NK-92 (cell line): Measurements from ENCODE around the gene FCN1.

Experiments used
- DNase-seq: peaks from one replicate; lab custom pipeline; 2025; ENCODE audit not compliant: unreplicated experiment; lab: John Stamatoyannopoulos, UW

The FCN1 gene

DNA sequence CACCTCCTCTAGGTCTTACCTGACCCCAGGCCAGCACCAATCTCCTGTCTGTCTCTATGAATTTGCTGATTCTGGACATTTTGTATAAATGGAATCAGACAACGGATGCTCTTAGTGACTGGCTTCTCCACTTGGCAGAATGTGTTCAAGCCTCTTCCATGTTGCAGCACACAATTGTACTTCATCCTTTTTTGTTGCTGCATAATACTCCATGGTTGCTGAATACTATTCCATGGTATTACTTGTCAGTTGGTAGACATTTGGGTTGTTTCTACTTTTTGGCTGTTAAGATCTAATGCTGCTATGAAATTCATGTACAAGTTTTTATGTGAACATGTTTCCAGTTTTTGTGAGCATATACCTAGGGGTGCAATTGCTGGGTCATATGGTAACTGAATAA lies 34.3 kb upstream of the FCN1 start:
- DNase-seq: no peak

GRCh38 chr9:134951461-134951860 lies 33.7 kb upstream of the FCN1 start:
- DNase-seq: no peak

DNA sequence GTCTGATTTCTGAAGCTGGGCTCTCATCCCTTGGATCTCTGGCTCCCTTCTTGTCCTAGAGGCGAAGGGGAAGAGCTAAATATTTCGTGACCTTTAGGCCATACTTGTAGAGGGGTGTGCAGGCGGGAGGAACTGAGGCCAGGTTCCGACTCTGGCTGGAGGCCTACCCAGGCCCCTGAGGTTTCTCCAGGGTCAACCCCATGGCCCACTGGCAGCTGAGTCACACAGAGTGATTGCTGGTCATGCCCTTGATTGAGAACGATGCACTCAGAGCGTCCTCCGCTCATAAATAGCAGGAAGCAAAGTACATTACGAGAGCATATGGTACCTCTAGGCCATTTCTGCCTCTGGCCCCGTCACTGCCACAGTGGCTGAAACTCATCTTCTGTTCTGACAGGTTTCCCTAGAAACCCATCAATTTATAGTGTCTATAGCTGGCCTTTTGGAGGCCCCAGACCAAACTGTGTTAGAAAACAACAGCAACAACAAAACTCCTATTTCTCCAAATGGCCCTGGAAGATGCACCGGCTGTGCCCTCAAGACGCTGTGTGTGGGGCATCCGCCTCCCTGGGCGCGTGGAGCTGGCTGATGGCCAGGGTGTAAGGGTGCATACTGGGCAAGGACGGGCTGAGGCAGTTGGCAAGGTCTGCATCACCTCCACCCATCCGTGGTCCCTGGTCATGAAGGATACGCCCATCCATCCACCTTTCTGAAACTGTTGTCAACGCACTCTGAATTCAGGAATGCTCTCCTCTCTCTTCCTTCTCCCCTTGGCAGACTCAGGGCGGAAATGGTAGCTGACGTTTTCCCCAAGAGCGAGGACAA lies 32.9 kb upstream of the FCN1 start:
- DNase-seq: no peak

- no peak for DNase-seq
These were observed 32.1 kb upstream of the FCN1 start for GRCh38 chr9:134949681-134950385.

GRCh38 chr9:134948149-134948548 lies 30.4 kb upstream of the FCN1 start:
- no peak for DNase-seq

DNA sequence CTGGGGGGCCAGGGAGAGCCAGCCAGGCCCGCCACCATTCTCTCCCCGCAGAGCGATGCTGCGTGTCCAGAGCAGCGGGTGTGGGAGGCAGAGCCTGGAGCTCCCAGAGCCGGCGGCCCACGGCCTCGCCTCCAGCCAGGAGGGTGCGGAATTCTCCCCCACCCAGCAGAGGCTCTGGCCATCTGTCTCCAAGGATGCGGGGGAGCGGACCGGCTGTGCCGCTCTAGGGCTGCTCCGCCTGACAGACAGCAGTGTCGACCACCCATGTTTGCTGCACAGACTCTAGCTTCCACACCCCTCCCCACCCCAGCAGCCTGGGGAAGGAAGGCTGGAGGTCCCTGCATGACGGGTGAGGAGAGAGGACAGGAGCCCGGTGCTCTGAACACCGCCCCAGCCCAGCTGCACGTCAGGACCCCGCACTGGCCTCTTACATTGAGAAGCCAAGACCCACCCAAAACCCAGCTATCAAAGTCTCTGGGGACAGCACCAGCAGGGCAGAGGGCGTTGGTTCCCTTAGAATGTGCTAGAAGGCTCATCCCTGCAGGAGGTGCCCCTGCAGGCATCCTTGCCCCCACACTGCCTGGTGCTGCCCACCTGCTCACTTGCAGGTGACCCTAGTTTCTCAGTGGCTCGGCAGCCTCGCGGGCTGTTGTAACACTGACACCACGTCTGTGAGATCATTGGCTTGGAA lies 29.7 kb upstream of the FCN1 start:
- DNase-seq: no peak

GRCh38 chr9:134946663-134947062 lies 29.0 kb upstream of the FCN1 start:
- DNase-seq: no peak

DNA sequence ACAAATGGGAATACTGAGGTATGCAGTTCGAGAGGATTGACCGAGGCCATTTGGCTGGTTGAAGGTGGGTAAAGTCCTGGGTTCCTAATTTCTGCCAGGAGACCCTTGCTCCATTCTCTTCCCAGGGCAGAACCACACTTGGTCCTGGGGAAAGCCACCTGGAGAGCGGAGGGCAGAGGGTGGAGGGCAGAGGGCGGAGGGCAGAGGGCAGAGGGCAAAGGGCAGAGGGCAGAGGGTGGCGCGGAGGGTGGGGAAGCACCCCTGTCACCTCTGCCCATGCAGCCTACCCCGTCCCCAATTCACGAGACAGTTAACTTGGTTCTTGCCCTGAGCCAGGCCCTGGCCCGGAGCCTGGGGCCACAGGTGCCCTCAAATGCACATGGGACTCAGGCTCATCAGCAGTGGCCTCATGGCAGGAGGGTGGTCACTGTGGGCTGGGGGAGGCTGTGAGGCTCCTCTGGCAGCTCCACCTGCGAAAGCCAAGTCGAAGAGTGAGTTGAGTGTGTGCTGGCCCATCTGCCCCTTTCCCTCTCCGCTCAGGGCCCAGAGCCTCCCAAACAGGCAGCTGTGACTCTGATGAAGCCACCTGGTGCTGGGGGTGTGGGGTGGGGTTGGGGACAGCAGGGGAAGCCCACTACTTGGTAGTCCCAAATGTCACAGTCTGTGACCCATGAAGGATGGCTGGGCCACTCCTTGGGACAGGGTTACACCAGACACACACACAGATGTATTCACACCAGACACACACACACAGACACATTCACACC lies 28.0 kb upstream of the FCN1 start:
- DNase-seq: no peak

DNA sequence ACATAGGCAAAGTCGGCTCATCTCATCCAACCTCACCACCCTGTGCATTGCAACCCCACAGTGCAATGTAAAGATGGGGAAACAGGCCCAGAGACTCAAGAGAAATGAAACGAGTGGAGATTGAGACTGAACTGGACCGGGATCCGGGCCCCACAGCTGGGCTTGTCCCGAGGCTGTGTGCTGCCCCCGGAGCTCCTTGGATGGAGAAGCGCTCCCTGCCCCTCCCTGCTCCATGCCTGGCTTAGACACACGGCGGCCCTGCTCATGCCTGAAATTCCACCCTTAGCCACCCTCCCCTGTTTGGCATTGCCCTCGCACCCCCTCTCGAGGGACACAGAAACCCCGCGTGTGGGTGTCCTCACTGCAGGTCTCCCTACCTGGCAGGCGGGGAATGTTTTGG lies 27.2 kb upstream of the FCN1 start:
- DNase-seq: no peak

GRCh38 chr9:134944351-134944802 lies 26.7 kb upstream of the FCN1 start:
- no peak for DNase-seq

DNA sequence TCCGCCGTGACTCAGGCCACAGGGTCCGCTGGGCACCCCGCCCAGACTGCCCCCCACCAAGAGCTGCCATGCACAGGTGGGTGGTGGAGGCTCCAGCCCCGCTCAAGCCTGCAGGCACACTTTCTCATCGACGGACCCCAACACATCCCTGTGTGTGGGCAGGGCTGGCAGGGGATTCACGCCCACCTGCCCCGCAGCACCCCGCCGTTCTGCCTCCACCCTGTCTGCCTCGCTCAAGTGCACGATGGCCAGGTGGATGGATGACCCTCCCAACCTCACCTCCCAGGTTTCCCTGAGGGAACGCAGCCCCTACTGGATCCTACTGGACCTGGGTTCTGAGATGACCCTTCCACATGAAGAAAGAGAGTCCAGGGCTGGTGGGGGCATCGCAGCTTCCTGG lies 26.1 kb upstream of the FCN1 start:
- no peak for DNase-seq

GRCh38 chr9:134943411-134943810 lies 25.7 kb upstream of the FCN1 start:
- DNase-seq: no peak

DNA sequence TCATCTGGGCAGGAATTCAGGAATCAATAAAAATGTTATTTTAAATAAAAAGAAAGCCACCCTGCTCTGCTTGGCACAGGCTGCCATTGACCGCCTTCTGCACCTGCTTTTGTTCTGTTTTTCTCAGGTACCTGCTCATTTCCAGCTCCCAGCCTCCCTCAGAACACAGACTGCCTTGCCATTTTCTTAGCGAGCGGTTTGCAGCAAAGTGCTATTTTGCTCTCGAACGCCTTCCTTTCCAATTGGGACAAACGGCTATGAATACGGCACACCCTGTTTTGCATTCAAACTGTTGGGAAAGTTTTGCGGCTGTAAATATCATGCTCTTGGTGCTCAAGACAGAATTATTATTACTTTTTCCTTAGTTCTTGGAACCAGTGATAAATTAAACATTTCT lies 25.1 kb upstream of the FCN1 start:
- DNase-seq: no peak

GRCh38 chr9:134942011-134942787 lies 24.5 kb upstream of the FCN1 start:
- no peak for DNase-seq

DNA sequence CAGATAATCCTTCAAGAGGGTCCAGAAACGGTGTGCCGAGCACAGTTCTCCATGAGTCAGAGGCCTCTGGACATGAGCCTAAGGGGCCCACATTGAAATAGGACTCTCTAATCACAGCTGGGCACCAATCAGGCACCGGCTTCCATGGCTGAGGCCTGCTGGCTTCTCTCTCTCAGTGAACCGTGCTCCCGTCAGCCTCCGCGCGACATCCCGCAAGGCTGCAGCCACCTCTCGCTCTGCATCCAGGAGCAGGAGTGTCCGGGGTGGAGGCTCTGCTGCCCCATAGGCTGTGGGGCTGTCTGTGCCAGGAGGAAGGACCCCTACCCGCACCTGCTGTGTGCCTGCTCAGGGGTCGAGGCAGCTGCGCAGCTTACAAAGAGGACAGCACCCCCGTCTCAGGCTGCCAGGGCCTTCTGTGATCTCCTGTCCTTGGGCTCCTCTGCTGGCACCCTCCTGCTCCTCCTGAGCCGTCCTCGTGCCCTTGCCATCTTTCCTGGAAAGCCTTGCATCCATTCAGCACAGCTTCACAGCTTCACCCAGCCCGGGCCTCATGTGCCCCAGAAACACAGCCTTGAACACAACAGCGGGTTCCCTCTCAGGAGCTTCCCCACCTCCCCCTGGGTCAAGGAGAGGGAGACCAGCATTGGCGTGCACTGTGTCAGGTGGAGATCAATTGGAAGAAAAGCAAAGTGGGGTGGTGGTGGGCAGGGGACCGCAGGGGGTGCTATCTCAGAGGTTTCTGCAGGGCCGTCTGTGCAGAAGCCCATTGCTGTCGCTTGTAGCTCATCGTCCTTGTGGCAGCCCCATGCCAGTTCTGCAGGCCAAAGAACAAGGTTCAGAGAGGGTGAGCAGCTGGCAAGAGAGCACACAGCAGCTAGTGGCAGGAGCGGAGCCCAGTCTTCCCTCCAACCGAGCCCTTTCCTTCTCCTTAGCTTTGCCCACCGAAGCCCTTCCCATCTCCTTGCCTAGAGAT lies 22.8 kb upstream of the FCN1 start:
- no peak for DNase-seq

DNA sequence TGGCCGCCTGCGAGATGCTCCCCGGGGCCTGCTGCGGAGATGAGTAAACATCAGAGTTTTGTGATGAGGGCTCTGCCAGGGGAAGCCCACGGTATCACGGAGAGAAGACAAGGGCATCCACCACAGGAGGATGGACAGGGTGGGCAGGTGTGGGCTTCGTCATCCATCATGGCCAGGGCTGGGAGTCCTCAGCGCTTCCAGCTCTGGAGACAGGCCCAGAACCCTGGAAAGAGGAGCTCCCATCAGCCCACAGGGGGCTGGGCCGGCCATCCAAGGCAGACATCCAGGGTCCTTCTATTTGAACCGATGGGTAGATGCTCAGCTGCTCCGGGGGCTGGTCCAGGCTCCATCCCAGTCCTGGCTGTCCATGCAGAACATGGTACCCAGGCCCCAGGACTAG lies 22.1 kb upstream of the FCN1 start:
- DNase-seq: no peak

GRCh38 chr9:134939080-134939733 lies 21.5 kb upstream of the FCN1 start:
- DNase-seq: no peak

- no peak for DNase-seq
These were observed 20.8 kb upstream of the FCN1 start for GRCh38 chr9:134938346-134939079.
